ENCODE measurements around the gene BICC1. TPM values are rescaled to one million over a fixed set of nuclear protein-coding genes. Genes with fewer than 3 reads are reported as not detected.

Gene BICC1
- total and polyA plus RNA-seq, 8 donors, result 19.0 to 37.4 (median 23.0) TPM

- Histone ChIP-seq H3K27me3 (no peaks in the 10 kb centered on the region), H3K9me3 (no peaks in the 10 kb centered on the region), H3K4me3 (no peak overlapping the region), H3K27ac (no peak overlapping the region), H3K36me3 (no peaks in the 10 kb centered on the region), H3K4me1 (no peaks in the 10 kb centered on the region)
- no peak for FAIRE-seq
- ATAC-seq, result no peak
- DNase-seq, result no peak
- intact Hi-C loops (cut with DNase I), result no loop called here
- 78 to 89% methylated on average over 3 of the region's 3 CpGs for WGBS, 2 donors
- TF ChIP-seq CTCF (IDR thresholded peaks at IDR 0.05), result no peak
These were observed 22.6 kb downstream of the BICC1 start for GRCh38 chr10:58535311-58535710.

DNA sequence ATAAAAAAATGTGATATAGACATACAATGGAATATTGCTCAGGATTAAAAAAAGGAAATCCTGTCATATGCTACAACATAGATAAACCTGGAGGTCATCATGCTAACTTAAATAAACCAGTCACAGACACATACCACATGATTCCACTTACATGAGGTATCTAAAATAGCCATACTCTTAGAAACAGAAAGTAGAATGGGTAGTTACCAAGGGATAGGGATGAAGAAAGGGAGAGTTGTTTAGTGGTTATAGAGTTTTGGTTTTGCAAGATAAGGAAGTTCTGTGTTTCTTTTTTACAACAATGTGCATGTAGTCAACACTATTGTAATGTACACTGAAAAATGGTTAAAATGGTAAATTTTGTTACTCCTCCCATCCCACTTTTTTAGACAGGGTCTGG is 30.5 kb downstream of the BICC1 start:
- ATAC-seq (no peak), DNase-seq (no peak), FAIRE-seq (no peak)
- no peak overlapping the region for H3K4me3 ChIP-seq
- no peak for TF ChIP-seq CTCF (IDR thresholded peaks at IDR 0.05)
- H3K27ac ChIP-seq, result no peak overlapping the region
- no peaks in the 10 kb centered on the region for H3K27me3 ChIP-seq
- no peaks in the 10 kb centered on the region for H3K9me3 ChIP-seq
- intact Hi-C loops (cut with DNase I), result no loop called here
- H3K36me3 ChIP-seq, result no peaks in the 10 kb centered on the region
- H3K4me1 ChIP-seq, result no peaks in the 10 kb centered on the region

DNA sequence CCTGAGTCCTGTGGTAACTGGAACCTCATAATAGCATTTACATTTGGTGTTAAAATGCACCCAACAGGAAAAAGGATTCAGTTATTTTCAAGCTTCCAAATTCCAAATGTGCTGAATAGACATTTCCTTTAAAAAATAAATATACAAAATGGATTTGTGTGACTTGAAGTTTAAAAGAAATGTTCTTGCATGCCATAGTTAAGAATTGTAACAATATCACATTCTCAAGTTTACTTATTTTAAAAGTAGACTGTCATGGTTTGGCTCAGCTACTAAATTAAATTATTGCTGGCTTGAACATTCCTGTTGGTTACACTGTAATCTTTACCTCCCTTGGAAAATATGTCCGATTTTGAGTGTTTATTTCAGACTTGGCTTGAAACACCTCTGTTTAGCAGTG is 31.5 kb downstream of the BICC1 start:
- H3K36me3 ChIP-seq, result no peaks in the 10 kb centered on the region
- no peaks in the 10 kb centered on the region for H3K27me3 ChIP-seq
- no peak for TF ChIP-seq CTCF (IDR thresholded peaks at IDR 0.05)
- intact Hi-C loops (cut with DNase I), result no loop called here
- WGBS, 2 donors, result 14 to 38% methylated on average over 1 of the region's 1 CpG
- ATAC-seq (no peak), DNase-seq (no peak), FAIRE-seq (no peak)
- H3K9me3 ChIP-seq, result no peaks in the 10 kb centered on the region
- H3K4me1 ChIP-seq, result no peaks in the 10 kb centered on the region
- H3K4me3 ChIP-seq, result no peak overlapping the region
- no peak overlapping the region for H3K27ac ChIP-seq

- FAIRE-seq (no peak), ATAC-seq (no peak), DNase-seq (no peak)
- Histone ChIP-seq H3K27ac (no peak overlapping the region), H3K27me3 (no peaks in the 10 kb centered on the region), H3K4me1 (no peaks in the 10 kb centered on the region), H3K36me3 (no peaks in the 10 kb centered on the region), H3K9me3 (no peaks in the 10 kb centered on the region), H3K4me3 (no peak overlapping the region)
- intact Hi-C loops (cut with DNase I), result no loop called here
- TF ChIP-seq CTCF (IDR thresholded peaks at IDR 0.05), result no peak
- WGBS, 2 donors, result 55 to 59% methylated on average over 4 of the region's 4 CpGs
These were observed 32.8 kb downstream of the BICC1 start for GRCh38 chr10:58545427-58545826.

GRCh38 chr10:58546137-58546536 is 33.5 kb downstream of the BICC1 start:
- H3K27me3 ChIP-seq, result no peaks in the 10 kb centered on the region
- H3K36me3 ChIP-seq, result no peaks in the 10 kb centered on the region
- no peaks in the 10 kb centered on the region for H3K4me1 ChIP-seq
- no peaks in the 10 kb centered on the region for H3K9me3 ChIP-seq
- intact Hi-C loops (cut with DNase I), result no loop called here
- FAIRE-seq (no peak), DNase-seq (no peak), ATAC-seq (no peak)
- 60 to 69% methylated on average over 1 of the region's 1 CpG for WGBS, 2 donors
- no peak for TF ChIP-seq CTCF (IDR thresholded peaks at IDR 0.05)
- H3K4me3 ChIP-seq, result no peak overlapping the region
- H3K27ac ChIP-seq, result no peak overlapping the region
